ENCODE measurements around the gene S100A14. TPM values are rescaled to one million over a fixed set of nuclear protein-coding genes. Genes with fewer than 3 reads are reported as not detected.

Gene S100A14
- total RNA-seq, 6 experiments from 2014 or later = 0.54 TPM; not detected in 5

GRCh38 chr1:153619171-153619570 lies 3.0 kb upstream of the S100A14 start:
- no peaks in the 10 kb centered on the region for H3K9me3 Mint-ChIP-seq
- peaks cover 3% of the 10 kb centered on the region; the same call in 1 of the 2 replicates for H3K27me3 Mint-ChIP-seq (ENCODE audit: insufficient read depth)
- peaks cover 41% of the 10 kb centered on the region for H3K4me1 Mint-ChIP-seq (ENCODE audit: low read depth)
- DNase-seq = no peak
- no peak for TF ChIP-seq CTCF (IDR thresholded peaks at IDR 0.05)
- H3K27ac Mint-ChIP-seq = no peak overlapping the region
- no peak overlapping the region for H3K4me3 Mint-ChIP-seq
- H3K36me3 Mint-ChIP-seq (ENCODE audit: low read depth) = peaks cover 24% of the 10 kb centered on the region

- H3K4me3 Mint-ChIP-seq = no peak overlapping the region
Measured at GRCh38 chr1:153617663-153618062, 1.5 kb upstream of the S100A14 start.

GRCh38 chr1:153616917-153617311 lies 789 bp upstream of the S100A14 start:
- peaks cover 3% of the 10 kb centered on the region; the same call in 1 of the 2 replicates for H3K27me3 Mint-ChIP-seq (ENCODE audit: insufficient read depth)
- peak overlapping the region; percentile 73 for H3K27ac Mint-ChIP-seq
- peaks cover 44% of the 10 kb centered on the region for H3K4me1 Mint-ChIP-seq (ENCODE audit: low read depth)
- peak overlapping the region; percentile 16; the same call in 1 of the 2 replicates for H3K4me3 Mint-ChIP-seq
- TF ChIP-seq CTCF (IDR thresholded peaks at IDR 0.05) = no peak
- peaks cover 11% of the 10 kb centered on the region for H3K36me3 Mint-ChIP-seq (ENCODE audit: low read depth)
- no peak for DNase-seq
- no peaks in the 10 kb centered on the region for H3K9me3 Mint-ChIP-seq

More at GRCh38 chr1:153617663-153618062, 1.5 kb upstream of the S100A14 start:
- DNase-seq = peak; percentile 71
- peak; percentile 91 for TF ChIP-seq CTCF (IDR thresholded peaks at IDR 0.05)
- peaks cover 3% of the 10 kb centered on the region; the same call in 1 of the 2 replicates for H3K27me3 Mint-ChIP-seq (ENCODE audit: insufficient read depth)
- no peaks in the 10 kb centered on the region for H3K9me3 Mint-ChIP-seq
- H3K4me1 Mint-ChIP-seq (ENCODE audit: low read depth) = peaks cover 44% of the 10 kb centered on the region
- H3K27ac Mint-ChIP-seq = peak overlapping the region; percentile 73
- peaks cover 13% of the 10 kb centered on the region for H3K36me3 Mint-ChIP-seq (ENCODE audit: low read depth)

- H3K4me3 Mint-ChIP-seq = no peak overlapping the region
- no peak overlapping the region for H3K27ac Mint-ChIP-seq
- no peaks in the 10 kb centered on the region for H3K9me3 Mint-ChIP-seq
- TF ChIP-seq CTCF (IDR thresholded peaks at IDR 0.05) = no peak
- H3K27me3 Mint-ChIP-seq (ENCODE audit: insufficient read depth) = peaks cover 3% of the 10 kb centered on the region; the same call in 1 of the 2 replicates
- H3K36me3 Mint-ChIP-seq (ENCODE audit: low read depth) = peaks cover 18% of the 10 kb centered on the region
- DNase-seq = no peak
- H3K4me1 Mint-ChIP-seq (ENCODE audit: low read depth) = peaks cover 58% of the 10 kb centered on the region
Measured at GRCh38 chr1:153615406-153615805, 719 bp downstream of the S100A14 start.

GRCh38 chr1:153614906-153615305 lies 1.2 kb downstream of the S100A14 start:
- peaks cover 63% of the 10 kb centered on the region for H3K4me1 Mint-ChIP-seq (ENCODE audit: low read depth)
- peaks cover 23% of the 10 kb centered on the region for H3K36me3 Mint-ChIP-seq (ENCODE audit: low read depth)
- peaks cover 3% of the 10 kb centered on the region for H3K27me3 Mint-ChIP-seq (ENCODE audit: insufficient read depth)
- no peak for TF ChIP-seq CTCF (IDR thresholded peaks at IDR 0.05)
- H3K27ac Mint-ChIP-seq = peak overlapping the region; percentile 42; the same call in 1 of the 2 replicates
- DNase-seq = no peak
- H3K4me3 Mint-ChIP-seq = no peak overlapping the region
- no peaks in the 10 kb centered on the region for H3K9me3 Mint-ChIP-seq

All from HFFc6 (cell line).